ENCODE results near the gene CASK.

- TF ChIP-seq REST (IDR thresholded peaks at IDR 0.05; ENCODE audit: borderline replicate concordance) (no peak), EZH2 (IDR thresholded peaks at IDR 0.05; ENCODE audit: borderline replicate concordance, insufficient read depth, low read length, poor library complexity, severe bottlenecking) (no peak)
Observed at GRCh38 chrX:41887691-41888090, 35.7 kb downstream of the CASK start.
